AG08395 (cell line): ENCODE data around the gene DNMBP.
A peak's percentile ranks its signal among the peaks of the same experiment; 100 is the strongest.
"Not testable (repeated sequence)": the region's sequence is repeated elsewhere in the genome, so short reads cannot be mapped to it uniquely, and the experiment has no call there.

Experiments
- DNase-seq: peaks from one replicate; pipeline ENCODE4 v3.0.0; 2012; ENCODE audit warnings: mixed read lengths, low spot score

Gene DNMBP

DNA sequence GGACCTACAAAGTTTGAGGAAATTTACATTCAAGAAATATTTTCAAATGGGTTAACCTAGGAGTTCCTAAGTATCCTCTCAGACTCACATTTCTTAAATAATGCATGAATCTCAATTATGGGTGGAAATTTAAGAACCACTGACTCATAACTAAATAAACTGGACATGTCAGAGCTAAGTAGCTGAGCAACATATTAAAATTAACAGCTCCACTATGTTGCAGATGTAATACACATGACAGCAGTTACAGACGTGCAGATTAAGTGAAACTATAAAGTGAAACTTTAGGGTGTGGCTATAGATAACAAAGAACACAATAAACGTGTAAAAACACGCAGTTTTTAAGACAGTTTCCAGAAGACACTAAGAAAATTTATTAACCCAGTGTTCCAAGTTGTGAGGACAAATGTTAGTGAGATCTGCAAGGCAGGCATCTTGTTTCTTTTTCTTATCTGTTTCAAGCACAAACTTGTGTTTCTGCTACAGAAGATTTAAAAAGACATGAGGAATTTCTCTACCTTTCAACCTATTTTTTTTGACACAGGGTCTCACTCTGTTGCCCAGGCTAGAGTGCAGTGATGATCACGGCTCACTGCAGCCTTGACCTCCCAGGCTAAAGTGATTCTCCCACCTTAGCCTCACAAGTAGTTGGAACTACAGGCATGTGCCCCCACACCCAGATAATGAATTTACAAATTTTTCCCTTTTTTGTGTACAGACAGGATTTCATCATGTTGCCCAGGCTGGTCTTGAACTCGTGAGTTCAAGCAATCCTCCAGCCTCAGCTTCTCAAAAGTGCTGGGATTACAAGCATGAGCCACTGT lies 25.3 kb downstream of the DNMBP start:
- no peak for DNase-seq

DNA sequence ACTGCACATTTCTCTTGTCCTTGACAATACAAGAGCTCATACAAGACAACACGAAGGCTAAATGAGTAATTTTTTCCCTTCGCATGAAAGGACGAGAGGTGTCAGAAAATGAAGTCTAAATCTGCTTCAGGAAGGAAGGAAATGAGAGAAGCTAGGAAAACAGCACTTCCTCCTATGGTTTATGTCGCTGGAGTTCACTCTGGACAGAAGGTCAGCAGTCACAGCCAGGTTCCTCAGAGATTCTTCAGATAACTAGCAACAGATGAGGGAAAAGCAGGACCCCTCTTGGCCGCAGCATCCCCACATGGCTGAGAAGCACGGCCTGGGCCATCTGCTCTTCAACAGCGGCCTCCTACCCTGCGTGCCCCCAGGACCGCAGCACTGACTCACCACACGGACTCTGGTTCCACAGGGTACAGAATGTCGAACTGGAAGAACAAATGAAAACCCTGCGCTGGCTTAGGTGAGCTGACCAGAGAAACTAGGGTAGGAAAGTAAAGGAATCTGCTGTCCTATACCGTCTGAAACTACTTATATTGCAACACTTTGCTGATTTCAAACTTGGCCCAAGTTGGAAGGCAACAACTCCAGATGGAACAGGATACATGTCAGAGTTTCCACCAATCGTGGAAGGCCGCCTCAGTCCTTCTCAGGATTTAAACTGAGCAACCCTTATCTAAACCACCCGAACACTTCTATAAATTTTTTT lies 26.3 kb downstream of the DNMBP start:
- peak; percentile 82 for DNase-seq

- DNase-seq, result no peak
These were observed 27.0 kb downstream of the DNMBP start for GRCh38 chr10:99982728-99983127.

DNA sequence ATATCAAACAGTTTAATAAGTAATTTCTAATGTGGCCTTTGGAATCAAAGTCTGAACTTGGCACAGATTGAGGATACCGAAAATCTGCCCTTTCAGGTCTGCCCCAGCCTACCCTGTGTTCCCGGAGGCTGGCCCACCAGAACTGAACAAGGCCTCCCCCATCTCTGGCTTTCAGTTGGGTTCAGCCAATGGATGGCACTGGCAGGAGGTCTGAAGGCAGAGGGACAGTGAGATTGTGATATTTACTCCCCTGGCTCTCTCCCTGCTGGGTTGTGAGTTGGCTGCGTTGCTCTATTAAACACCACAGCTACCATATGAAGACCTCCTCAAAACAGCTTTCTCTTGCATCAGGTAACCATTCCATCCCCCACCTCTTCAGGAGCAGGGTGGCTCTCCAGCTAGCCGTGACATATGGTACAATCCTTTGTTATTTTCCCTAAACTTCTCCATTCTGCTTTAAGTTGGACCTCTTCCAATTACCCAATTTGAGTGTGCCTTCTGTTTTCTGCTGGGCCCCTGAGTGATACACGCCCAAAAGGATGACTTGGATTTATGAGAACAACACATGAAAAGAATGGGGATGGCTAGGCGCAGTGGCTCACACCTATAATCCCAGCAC lies 28.1 kb downstream of the DNMBP start:
- no peak for DNase-seq

DNA sequence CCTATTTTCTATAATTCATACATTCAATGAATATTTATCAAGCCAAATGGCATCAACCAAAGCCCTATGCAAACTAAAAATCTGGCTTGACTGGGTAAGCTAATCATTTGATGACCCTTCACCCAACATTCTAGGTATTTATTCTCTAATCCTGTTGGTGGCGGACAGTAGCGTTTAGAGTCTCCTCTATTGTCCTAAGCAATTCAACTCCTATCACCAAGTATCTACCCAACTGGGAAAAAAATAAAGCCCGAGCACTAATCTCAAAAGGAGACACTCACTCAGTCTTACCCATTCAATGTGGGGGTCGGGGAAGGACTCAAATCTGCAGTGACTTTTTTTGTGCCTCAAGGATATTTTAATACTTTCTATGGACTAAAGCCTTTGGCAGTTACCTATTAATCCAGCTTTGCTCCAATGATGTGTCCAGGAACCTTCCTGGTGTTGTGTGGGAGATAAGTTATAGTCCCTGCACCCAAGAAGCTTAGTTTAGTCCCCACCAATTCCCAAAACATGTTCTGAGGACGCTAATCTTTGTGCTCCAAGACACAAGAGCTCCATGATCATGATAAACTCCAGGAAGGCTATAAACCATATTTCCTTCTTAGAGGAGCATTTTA lies 30.6 kb downstream of the DNMBP start:
- no peak for DNase-seq

GRCh38 chr10:99977916-99978315 lies 31.8 kb downstream of the DNMBP start:
- no peak for DNase-seq

DNA sequence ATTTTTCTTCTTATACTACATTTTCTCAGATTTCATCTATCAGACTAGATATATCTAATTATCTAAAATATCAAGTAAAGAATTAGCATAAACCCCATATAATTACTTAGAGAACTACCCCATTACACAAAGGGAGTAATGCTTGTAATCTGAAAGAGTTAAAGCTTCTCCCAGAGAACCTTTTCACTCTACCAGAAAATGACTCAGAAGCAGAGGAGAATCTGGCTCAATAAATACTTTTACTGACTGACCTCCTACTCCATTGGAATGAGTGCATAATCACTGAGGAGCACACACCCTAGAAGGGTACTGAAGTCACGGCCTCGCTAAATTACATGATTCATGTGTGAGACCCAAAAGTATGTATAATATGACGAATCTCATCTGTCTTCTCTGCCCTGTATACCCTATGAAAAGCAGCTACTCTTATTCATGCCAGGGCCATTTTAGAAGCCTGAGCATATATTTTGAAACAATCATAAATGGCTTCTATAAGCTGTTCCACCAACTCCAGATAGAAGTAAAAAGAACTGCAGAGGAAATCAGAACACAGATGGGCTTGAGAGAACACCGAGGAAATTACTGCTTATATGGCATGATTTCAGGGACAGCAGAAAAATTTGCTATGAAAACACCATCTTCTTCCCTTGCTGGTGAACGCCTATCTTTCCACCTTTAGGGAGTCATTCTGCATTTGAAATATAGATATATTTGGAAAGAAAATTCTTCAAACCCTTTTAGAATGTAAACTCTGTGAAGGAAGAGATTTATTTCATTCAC lies 32.7 kb downstream of the DNMBP start:
- DNase-seq, result peak; percentile 93

DNA sequence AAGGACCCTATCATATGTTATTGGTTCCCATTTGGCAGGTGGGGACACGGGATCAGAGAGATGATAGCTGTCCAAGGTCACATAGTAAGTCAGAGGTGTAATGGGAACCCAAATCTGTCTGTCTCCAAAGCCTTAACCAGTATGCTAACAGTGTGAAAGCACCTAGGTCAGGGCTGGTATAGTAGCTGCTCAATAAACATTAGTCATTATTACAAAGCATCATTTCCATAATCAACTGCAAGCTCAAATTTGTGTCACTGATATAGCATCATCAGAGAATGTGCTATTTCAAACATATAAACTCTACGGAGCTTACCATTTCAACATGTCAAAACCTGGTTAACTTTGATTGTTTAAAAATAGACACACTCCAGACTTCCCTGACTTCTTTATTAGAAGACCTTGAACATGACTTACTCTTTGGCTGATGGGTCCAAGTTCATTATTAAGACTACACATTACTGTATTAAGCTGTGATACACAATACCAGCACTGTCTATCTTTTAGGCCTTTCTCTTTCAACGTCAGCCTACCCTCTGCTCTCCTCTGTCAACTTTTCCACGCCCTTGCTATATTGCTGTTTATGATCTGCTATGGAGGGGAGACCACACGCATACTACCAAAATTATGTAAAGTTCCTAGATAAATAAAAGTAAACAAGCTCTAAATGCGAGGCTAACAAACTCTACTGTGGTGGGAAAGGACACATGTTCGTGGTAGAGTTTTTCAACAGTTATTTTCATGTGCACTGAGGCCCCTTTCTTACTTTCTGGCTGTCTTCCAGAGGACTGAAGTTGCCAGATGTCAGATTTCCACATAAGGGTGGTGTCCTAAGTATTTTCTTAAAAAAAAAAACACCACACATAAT lies 33.6 kb downstream of the DNMBP start:
- DNase-seq, result peak; percentile 13

GRCh38 chr10:99975106-99975829 lies 34.5 kb downstream of the DNMBP start:
- no peak for DNase-seq

DNA sequence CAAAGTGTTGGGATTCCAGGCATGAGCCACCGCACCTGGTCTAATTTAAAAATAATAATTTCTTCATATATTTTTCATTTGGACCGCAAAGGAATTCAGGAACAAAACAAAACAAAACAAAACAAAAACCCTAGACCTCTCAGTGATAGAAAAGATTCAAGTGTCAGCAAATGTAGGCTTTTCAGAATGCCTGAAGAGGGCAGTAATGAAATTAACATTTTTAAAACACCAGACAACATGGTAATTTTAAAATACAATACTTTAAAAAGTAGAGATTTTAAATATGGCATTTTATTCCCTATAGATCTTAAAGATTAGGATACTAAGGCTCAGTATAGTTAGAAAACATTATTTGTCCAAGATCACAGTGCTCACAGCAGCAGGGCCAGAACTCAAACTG lies 36.6 kb downstream of the DNMBP start:
- DNase-seq, result no peak

DNA sequence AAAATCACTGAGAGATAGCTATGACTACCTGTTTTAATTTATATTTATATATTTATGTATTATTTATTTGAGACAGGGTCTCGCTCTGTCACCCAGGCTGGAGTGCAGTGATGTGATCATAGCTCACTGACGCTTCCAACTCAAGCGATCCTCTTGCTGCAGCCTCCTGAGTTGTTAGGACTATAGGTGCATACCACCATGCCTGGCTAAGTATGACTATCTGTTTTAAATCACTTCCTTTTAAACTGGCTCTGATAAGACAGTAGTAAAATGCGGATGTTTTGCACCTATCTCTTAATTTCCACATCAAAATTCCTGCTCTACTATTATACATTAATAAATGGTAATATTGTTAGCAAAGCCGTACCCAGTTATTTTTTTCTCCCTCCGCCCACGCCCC lies 41.8 kb downstream of the DNMBP start:
- DNase-seq, result no peak

GRCh38 chr10:99966306-99966705 lies 43.4 kb downstream of the DNMBP start:
- DNase-seq, result peak; percentile 78

DNA sequence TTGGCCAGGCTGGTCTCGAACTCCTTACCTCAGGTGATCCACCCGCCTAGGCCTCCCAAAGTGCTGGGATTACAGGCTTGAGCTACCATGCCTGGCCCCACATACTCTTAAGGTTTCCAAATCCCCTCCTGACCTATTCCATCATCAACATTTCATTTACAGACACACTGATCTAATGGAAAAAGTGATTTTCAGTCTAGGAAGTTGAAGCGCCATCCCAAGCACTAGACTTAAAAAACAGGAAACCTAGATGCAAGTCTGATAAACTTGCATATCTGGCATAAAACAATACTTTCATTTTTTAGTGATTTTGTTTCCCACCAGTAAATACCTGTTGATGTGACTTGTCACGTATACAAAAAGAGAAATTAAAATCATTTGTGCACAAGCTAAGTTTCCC lies 44.0 kb downstream of the DNMBP start:
- DNase-seq, result no peak

DNA sequence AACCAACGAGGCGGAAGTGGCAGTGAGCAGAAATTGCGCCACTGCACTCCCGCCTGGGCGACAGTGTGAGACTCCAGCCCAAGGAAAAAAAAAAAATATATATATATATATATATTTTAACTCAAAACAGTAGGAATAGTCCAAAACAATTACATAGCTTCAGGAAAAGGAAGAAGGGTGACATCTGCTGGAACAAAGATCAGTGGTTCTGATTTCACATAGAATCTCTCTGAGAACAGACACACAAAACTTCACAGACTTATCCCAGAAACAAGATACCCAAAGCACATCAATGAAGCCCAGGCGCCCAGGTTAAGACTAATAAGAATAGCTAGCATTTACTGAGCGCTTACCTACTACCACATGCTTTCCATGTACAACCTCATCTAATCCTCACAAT lies 45.0 kb downstream of the DNMBP start:
- no peak for DNase-seq

- not testable (repeated sequence) for DNase-seq
These were observed 46.1 kb downstream of the DNMBP start for GRCh38 chr10:99963467-99964165.

- DNase-seq, result no peak
These were observed 50.9 kb downstream of the DNMBP start for GRCh38 chr10:99958806-99959205.

GRCh38 chr10:99958302-99958701 lies 51.4 kb downstream of the DNMBP start:
- no peak for DNase-seq

- not testable (repeated sequence) for DNase-seq
These were observed 56.2 kb downstream of the DNMBP start for GRCh38 chr10:99953510-99953909.

- no peak for DNase-seq
These were observed 56.9 kb downstream of the DNMBP start for GRCh38 chr10:99952799-99953198.
